ENCODE results near the gene MIA2.

DNA sequence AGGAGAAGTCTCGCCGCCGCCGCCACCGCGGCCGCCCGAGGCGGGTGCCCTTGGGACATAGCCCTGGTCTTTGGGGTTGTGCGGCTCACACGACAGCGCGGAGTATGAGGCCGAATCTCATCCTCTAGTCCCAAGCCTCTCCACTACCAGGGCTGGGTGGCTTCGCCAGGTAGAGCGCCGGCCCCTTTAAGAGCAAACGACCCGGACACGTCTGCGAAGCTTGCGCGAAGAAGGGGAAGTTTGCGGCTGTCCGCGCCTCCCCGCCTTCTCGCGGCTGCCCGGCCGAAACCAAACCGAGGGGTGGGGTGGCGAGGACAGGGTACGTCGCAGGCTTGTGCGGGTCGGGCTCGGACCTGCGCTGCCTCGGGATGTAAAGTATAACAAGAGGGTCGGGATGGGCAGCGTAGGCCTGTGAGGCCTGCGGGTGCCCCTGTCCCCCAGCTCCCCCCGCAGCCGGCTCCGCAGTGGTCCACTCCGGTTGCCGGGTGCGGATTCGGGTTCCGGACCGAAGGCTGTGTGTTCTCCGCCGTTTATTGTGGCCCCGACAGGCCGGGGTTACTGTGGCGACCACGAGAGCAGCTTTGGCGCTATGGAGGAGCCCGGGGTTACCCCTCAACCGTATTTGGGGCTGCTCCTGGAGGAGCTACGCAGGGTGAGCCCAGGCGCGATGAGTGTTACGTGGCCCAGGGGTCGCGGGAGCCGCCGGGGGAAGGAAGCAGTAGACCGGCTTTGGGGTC is 33.3 kb downstream of the MIA2 start:
- TF ChIP-seq, protein P1, sequence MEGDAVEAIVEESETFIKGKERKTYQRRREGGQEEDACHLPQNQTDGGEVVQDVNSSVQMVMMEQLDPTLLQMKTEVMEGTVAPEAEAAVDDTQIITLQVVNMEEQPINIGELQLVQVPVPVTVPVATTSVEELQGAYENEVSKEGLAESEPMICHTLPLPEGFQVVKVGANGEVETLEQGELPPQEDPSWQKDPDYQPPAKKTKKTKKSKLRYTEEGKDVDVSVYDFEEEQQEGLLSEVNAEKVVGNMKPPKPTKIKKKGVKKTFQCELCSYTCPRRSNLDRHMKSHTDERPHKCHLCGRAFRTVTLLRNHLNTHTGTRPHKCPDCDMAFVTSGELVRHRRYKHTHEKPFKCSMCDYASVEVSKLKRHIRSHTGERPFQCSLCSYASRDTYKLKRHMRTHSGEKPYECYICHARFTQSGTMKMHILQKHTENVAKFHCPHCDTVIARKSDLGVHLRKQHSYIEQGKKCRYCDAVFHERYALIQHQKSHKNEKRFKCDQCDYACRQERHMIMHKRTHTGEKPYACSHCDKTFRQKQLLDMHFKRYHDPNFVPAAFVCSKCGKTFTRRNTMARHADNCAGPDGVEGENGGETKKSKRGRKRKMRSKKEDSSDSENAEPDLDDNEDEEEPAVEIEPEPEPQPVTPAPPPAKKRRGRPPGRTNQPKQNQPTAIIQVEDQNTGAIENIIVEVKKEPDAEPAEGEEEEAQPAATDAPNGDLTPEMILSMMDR (conservative IDR thresholded peaks at IDR 0.05), result no peak
- TF ChIP-seq EZH2 (IDR thresholded peaks at IDR 0.05; ENCODE audit: low read depth), result no peak
